Measurements from ENCODE around the gene GPR146. TPM values are rescaled to one million over a fixed set of nuclear protein-coding genes. Genes with fewer than 3 reads are reported as not detected.

Gene GPR146
- total and polyA plus RNA-seq, 9 donors, result 6.1 to 25.0 (median 8.4) TPM

DNA sequence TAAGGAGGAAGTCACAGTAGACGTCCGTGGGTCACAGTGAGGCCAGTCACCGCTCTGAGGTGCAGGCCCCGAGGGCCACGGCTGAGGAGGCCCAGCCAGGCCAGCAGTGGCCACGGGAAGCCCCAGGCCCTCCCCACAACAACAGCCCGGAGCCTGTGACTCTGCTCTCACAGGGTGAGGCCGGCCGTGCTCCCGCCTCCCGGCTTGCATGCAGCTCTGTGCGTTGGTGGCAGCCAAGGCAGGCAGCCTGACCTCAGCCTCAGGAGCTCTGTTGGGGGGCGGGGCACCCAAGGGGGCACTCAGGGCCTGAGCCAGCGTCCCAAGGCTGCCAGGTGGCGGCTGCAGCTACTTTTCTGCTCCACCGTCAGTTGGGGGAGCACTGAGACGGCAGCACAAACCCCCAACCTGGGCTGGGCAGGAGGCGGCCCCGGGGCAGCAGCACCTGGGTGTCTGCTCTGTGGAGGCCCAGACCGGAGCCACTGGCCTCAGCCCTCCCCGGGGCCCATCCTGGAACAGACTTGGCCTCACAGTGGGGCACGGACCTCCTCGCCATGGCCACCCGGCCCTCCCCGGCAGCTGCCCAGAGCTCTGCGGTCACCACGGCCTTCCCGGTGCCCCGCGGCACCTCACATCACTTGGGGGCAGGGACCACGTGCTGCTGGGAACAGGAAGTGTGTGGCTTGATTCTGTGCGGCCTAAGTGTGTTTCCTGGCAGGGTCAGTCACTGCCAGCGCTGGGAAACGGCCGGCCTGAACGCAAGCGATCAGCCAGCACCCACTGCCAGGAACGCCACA is 48.1 kb upstream of the GPR146 start:
- H3K27ac ChIP-seq, result no peak overlapping the region
- H3K9me3 ChIP-seq, result no peaks in the 10 kb centered on the region
- H3K27me3 ChIP-seq, result no peaks in the 10 kb centered on the region
- intact Hi-C loops (cut with DNase I), result loop anchor here in 1 of 4 donors (10.0 kb wide), 1 partner anchor 179 kb away; no protein-coding TSS in a partner anchor
- TF ChIP-seq POLR2A (IDR thresholded peaks at IDR 0.05), result no peak
- no peak for TF ChIP-seq EP300 (IDR thresholded peaks at IDR 0.05)
- TF ChIP-seq, protein P1, sequence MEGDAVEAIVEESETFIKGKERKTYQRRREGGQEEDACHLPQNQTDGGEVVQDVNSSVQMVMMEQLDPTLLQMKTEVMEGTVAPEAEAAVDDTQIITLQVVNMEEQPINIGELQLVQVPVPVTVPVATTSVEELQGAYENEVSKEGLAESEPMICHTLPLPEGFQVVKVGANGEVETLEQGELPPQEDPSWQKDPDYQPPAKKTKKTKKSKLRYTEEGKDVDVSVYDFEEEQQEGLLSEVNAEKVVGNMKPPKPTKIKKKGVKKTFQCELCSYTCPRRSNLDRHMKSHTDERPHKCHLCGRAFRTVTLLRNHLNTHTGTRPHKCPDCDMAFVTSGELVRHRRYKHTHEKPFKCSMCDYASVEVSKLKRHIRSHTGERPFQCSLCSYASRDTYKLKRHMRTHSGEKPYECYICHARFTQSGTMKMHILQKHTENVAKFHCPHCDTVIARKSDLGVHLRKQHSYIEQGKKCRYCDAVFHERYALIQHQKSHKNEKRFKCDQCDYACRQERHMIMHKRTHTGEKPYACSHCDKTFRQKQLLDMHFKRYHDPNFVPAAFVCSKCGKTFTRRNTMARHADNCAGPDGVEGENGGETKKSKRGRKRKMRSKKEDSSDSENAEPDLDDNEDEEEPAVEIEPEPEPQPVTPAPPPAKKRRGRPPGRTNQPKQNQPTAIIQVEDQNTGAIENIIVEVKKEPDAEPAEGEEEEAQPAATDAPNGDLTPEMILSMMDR (IDR thresholded peaks at IDR 0.05), result no peak
- no peak overlapping the region for H3K4me3 ChIP-seq
- H3K4me1 ChIP-seq (ENCODE audit: insufficient read depth), result peaks cover 7% of the 10 kb centered on the region
- no peak for DNase-seq
- H3K36me3 ChIP-seq, result no peaks in the 10 kb centered on the region
- 89 to 92% (median 89%) methylated on average over 29 to 38 of the region's 38 CpGs for WGBS, 3 donors

GRCh38 chr7:997404-998395 is 46.6 kb upstream of the GPR146 start:
- H3K27me3 ChIP-seq, result no peaks in the 10 kb centered on the region
- TF ChIP-seq, protein P1 (IDR thresholded peaks at IDR 0.05), result no peak
- TF ChIP-seq POLR2A (IDR thresholded peaks at IDR 0.05) (no peak), EP300 (IDR thresholded peaks at IDR 0.05) (no peak)
- H3K36me3 ChIP-seq, result no peaks in the 10 kb centered on the region
- H3K4me1 ChIP-seq (ENCODE audit: insufficient read depth), result peaks cover 7% of the 10 kb centered on the region
- H3K9me3 ChIP-seq, result no peaks in the 10 kb centered on the region
- DNase-seq, result no peak
- H3K27ac ChIP-seq, result no peak overlapping the region
- 56 to 66% (median 62%) methylated on average over 44 to 45 of the region's 45 CpGs for WGBS, 3 donors
- intact Hi-C loops (cut with DNase I), result loop anchor here in 1 of 4 donors (10.0 kb wide), 1 partner anchor 177 kb away; no protein-coding TSS in a partner anchor
- H3K4me3 ChIP-seq, result no peak overlapping the region

DNA sequence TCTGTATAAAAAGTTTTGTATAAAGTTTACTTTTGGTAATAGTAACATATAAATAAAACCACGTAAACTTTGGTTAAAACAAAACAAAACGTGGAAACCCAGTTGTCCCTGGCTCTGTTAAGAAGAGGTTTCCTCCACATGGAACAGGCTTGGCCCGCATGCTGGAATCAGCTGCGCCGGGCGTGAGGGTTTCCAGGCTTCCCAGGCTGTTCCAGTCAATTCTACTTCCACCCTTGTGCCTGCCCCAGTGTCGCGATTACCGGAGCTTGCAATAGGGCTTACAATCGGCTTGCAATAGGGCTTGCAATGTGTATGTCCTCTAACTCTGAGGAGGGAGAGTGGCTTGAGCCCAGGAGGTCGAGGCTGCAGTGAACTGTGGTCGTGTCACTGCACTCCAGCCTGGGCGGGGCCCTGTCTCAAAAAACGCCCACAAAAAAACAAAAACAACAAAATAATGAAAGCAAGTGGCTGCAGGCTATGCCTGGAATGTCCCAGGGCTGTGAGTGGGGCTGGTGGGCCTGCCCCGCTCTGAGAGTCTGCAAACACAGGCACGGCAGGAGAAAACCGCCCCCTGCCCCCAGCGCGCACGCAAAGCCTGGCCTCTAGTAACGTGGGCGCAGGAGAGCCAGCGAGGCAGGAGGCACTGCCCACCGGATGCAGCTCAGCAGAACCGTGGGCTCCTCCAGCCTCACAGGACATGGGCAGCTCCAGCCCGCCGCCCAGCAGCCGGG is 45.0 kb upstream of the GPR146 start:
- intact Hi-C loops (cut with DNase I), result loop anchor here in 1 of 4 donors (10.0 kb wide), 1 partner anchor 175 kb away; no protein-coding TSS in a partner anchor
- WGBS, 3 donors, result 81 to 89% (median 83%) methylated on average over 28 of the region's 28 CpGs
- Histone ChIP-seq H3K4me3 (no peak overlapping the region), H3K4me1 (ENCODE audit: insufficient read depth) (no peaks in the 10 kb centered on the region), H3K9me3 (no peaks in the 10 kb centered on the region), H3K27ac (no peak overlapping the region), H3K27me3 (no peaks in the 10 kb centered on the region), H3K36me3 (no peaks in the 10 kb centered on the region)
- DNase-seq, result no peak
- TF ChIP-seq, protein P1 (IDR thresholded peaks at IDR 0.05), result no peak
- TF ChIP-seq POLR2A (IDR thresholded peaks at IDR 0.05) (no peak), EP300 (IDR thresholded peaks at IDR 0.05) (no peak)
